Kidney (tissue), 22 donors: ENCODE results near the gene MAGEA6. TPM values are rescaled to one million over a fixed set of nuclear protein-coding genes. Genes with fewer than 3 reads are reported as not detected.
"Not testable (repeated sequence)": the region's sequence is repeated elsewhere in the genome, so short reads cannot be mapped to it uniquely, and the experiment has no call there.

ENCODE experiments used
- DNase-seq, 5 donors: peaks; one replicate each; pipeline ENCODE4 v3.0.0-alpha.2; 2013 to 2020
- FAIRE-seq: peaks from 2 replicates; lab custom pipeline; 2012; peaks lifted over from hg19 to GRCh38; lab: Jason Lieb, UNC
- H3K27ac ChIP-seq, 2 donors: one replicate each; pipeline ENCODE4 v1.7.0; 2013; ENCODE audit warnings: low read depth in 2 of 2, low read length in 2 of 2, inconsistent platforms in 1 of 2
- H3K27me3 ChIP-seq: one replicate; pipeline ENCODE4 v1.7.1; 2013; ENCODE audit warnings: low read length, inconsistent platforms; ENCODE audit not compliant: control insufficient read depth, insufficient read depth
- H3K36me3 ChIP-seq, 3 donors: one replicate each; pipeline versions ENCODE4 v1.7.0 to v1.7.1; 2013; ENCODE audit warnings: low read length in 3 of 3, control low read depth in 1 of 3, inconsistent platforms in 1 of 3; ENCODE audit not compliant: insufficient read depth in 3 of 3, control insufficient read depth in 2 of 3
- H3K4me1 ChIP-seq, 3 donors: one replicate each; pipeline versions ENCODE4 v1.7.0 to v1.7.1; 2013; ENCODE audit warnings: low read length in 3 of 3, inconsistent platforms in 1 of 3, low read depth in 1 of 3; ENCODE audit not compliant: control insufficient read depth in 2 of 3, insufficient read depth in 2 of 3
- H3K4me3 ChIP-seq, 3 donors: one replicate each; pipeline versions ENCODE4 v1.7.0 to v1.8.1; 2013; ENCODE audit warnings: low read length in 3 of 3, control low read depth in 1 of 3, inconsistent platforms in 1 of 3
- H3K9ac ChIP-seq, 3 donors: one replicate each; pipeline versions ENCODE4 v1.7.0 to v1.7.1; 2013; ENCODE audit warnings: low read length in 3 of 3, control low read depth in 1 of 3, inconsistent platforms in 1 of 3
- H3K9me3 ChIP-seq, 3 donors: one replicate each; pipeline versions ENCODE4 v1.7.0 to v1.7.1; 2013; ENCODE audit warnings: low read length in 3 of 3, control low read depth in 1 of 3, inconsistent platforms in 1 of 3; ENCODE audit not compliant: control insufficient read depth in 2 of 3, insufficient read depth in 1 of 3
- intact Hi-C: fragments of 100-400 bp; cut with DNase I; formaldehyde crosslinking; loops from one replicate; pipeline ENCODE4 v1.11.1; 2022
- long read RNA-seq, 10 donors: library from polyadenylated mRNA in 1 of 10; unstranded in 1 of 10; transcript quantifications; one replicate each; pipeline ENCODE4 v2.0.0 and lab custom pipeline, GENCODE V29; 2021 to 2026
- polyA plus RNA-seq: library from polyadenylated mRNA; stranded (reverse); fragments of 350-450 nt; fragmentation: Illumina TruSeq; extraction: RNeasy Lipid Tissue Mini Kit (QIAGEN cat#74804); gene quantifications from one replicate; pipeline ENCODE4 v1.2.3, GENCODE V29; 2014; ENCODE audit warnings: low read depth, low replicate concordance; ENCODE audit not compliant: insufficient read depth
- total RNA-seq: library from RNA; stranded (reverse); fragmentation: NEBNext Ultra II Directional; extraction: Animal tissue kit (Norgen Biotek cat#: 25700); gene quantifications from one replicate; pipeline ENCODE4 v1.2.1, GENCODE V29; 2021
- TF ChIP-seq, protein P1 (sequence below): IDR thresholded peaks from 3 replicates; pipeline ENCODE4 v1.5.1; 2012; ENCODE audit warnings: mild to moderate bottlenecking, moderate library complexity, borderline replicate concordance; ENCODE audit not compliant: insufficient read depth; ENCODE audit errors: extremely low read depth
- donor health status: control.
- donor health status: control.
- donor health status: control.
- donor health status: control.
- donor health status: control.
- donor health status: DM: yes; HTN: yes; CAD: no.
- donor health status: Normal renal cell carcinoma (clear cell type).

The MAGEA6 gene
- total RNA-seq (not detected), polyA plus RNA-seq (not detected)
- long read RNA-seq, donor 1 = 0 reads
- long read RNA-seq, donor 2 = 0 reads
- long read RNA-seq, donor 3 = 0 reads
- long read RNA-seq, donor 4 = 0 reads
- long read RNA-seq, donor 5 = 0 reads
- long read RNA-seq, donor 6 = 0 reads
- long read RNA-seq, donor 7 = 0 reads
- long read RNA-seq, donor 8 = 0 reads
- long read RNA-seq, donor 9 = 0 reads
- long read RNA-seq, donor 10 = 0 reads

GRCh38 chrX:152769549-152770289 lies at the start of gene MAGEA6:
Gene MAGEA6 (minus strand): TSS chrX:152769689. CDS start chrX:152767650, 2,039 bp downstream.
- H3K4me3 ChIP-seq, H3K9ac ChIP-seq, H3K36me3 ChIP-seq, DNase-seq, FAIRE-seq, H3K27ac ChIP-seq, H3K27me3 ChIP-seq, intact Hi-C loops, H3K4me1 ChIP-seq, H3K9me3 ChIP-seq: not testable (repeated sequence)

GRCh38 chrX:152819266-152819665 lies 49.8 kb upstream of the MAGEA6 start:
- H3K36me3 ChIP-seq = no peaks in the 10 kb centered on the region
- intact Hi-C loops = no loop called here
- DNase-seq (no peak), FAIRE-seq (no peak)
- H3K4me1 ChIP-seq = no peaks in the 10 kb centered on the region
- no peak overlapping the region for H3K9ac ChIP-seq
- H3K27ac ChIP-seq = no peak overlapping the region
- H3K27me3 ChIP-seq = no peaks in the 10 kb centered on the region
- TF ChIP-seq, protein P1, sequence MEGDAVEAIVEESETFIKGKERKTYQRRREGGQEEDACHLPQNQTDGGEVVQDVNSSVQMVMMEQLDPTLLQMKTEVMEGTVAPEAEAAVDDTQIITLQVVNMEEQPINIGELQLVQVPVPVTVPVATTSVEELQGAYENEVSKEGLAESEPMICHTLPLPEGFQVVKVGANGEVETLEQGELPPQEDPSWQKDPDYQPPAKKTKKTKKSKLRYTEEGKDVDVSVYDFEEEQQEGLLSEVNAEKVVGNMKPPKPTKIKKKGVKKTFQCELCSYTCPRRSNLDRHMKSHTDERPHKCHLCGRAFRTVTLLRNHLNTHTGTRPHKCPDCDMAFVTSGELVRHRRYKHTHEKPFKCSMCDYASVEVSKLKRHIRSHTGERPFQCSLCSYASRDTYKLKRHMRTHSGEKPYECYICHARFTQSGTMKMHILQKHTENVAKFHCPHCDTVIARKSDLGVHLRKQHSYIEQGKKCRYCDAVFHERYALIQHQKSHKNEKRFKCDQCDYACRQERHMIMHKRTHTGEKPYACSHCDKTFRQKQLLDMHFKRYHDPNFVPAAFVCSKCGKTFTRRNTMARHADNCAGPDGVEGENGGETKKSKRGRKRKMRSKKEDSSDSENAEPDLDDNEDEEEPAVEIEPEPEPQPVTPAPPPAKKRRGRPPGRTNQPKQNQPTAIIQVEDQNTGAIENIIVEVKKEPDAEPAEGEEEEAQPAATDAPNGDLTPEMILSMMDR = no peak
- no peak overlapping the region for H3K4me3 ChIP-seq
- no peaks in the 10 kb centered on the region for H3K9me3 ChIP-seq

GRCh38 chrX:152818356-152818755 lies 48.9 kb upstream of the MAGEA6 start:
- H3K27ac ChIP-seq = no peak overlapping the region
- H3K27me3 ChIP-seq = no peaks in the 10 kb centered on the region
- intact Hi-C loops = no loop called here
- no peaks in the 10 kb centered on the region for H3K4me1 ChIP-seq
- TF ChIP-seq, protein P1 = no peak
- H3K9me3 ChIP-seq = no peaks in the 10 kb centered on the region
- H3K9ac ChIP-seq = no peak overlapping the region
- H3K4me3 ChIP-seq = no peak overlapping the region
- no peaks in the 10 kb centered on the region for H3K36me3 ChIP-seq
- FAIRE-seq (no peak), DNase-seq (no peak)

GRCh38 chrX:152817078-152817764 lies 47.7 kb upstream of the MAGEA6 start:
- Histone ChIP-seq H3K4me1 (no peaks in the 10 kb centered on the region), H3K9ac (no peak overlapping the region), H3K9me3 (no peaks in the 10 kb centered on the region), H3K36me3 (no peaks in the 10 kb centered on the region), H3K27me3 (no peaks in the 10 kb centered on the region), H3K4me3 (no peak overlapping the region), H3K27ac (no peak overlapping the region)
- intact Hi-C loops = no loop called here
- TF ChIP-seq, protein P1 = peak; percentile 35
- peak; percentile 85 for FAIRE-seq
- peak in 2 of 5 donors; percentile 41 to 55 for DNase-seq
